Kidney (tissue), 14 donors: ENCODE results near the gene CEP131. TPM values are rescaled to one million over a fixed set of nuclear protein-coding genes. Genes with fewer than 3 reads are reported as not detected.
A peak's percentile ranks its signal among the peaks of the same experiment; 100 is the strongest.

Experiments used
- DNase-seq, 5 donors: peaks; one replicate each; pipeline ENCODE4 v3.0.0-alpha.2; 2013 to 2020
- FAIRE-seq: peaks from 2 replicates; lab custom pipeline; 2012; peaks lifted over from hg19 to GRCh38; lab: Jason Lieb, UNC
- H3K27ac ChIP-seq, 2 donors: one replicate each; pipeline ENCODE4 v1.7.0; 2013; ENCODE audit warnings: low read depth in 2 of 2, low read length in 2 of 2, inconsistent platforms in 1 of 2
- H3K27me3 ChIP-seq: one replicate; pipeline ENCODE4 v1.7.1; 2013; ENCODE audit warnings: low read length, inconsistent platforms; ENCODE audit not compliant: control insufficient read depth, insufficient read depth
- H3K36me3 ChIP-seq, 3 donors: one replicate each; pipeline versions ENCODE4 v1.7.0 to v1.7.1; 2013; ENCODE audit warnings: low read length in 3 of 3, control low read depth in 1 of 3, inconsistent platforms in 1 of 3; ENCODE audit not compliant: insufficient read depth in 3 of 3, control insufficient read depth in 2 of 3
- H3K4me1 ChIP-seq, 3 donors: one replicate each; pipeline versions ENCODE4 v1.7.0 to v1.7.1; 2013; ENCODE audit warnings: low read length in 3 of 3, inconsistent platforms in 1 of 3, low read depth in 1 of 3; ENCODE audit not compliant: control insufficient read depth in 2 of 3, insufficient read depth in 2 of 3
- H3K4me3 ChIP-seq, 3 donors: one replicate each; pipeline versions ENCODE4 v1.7.0 to v1.8.1; 2013; ENCODE audit warnings: low read length in 3 of 3, control low read depth in 1 of 3, inconsistent platforms in 1 of 3
- H3K9ac ChIP-seq, 3 donors: one replicate each; pipeline versions ENCODE4 v1.7.0 to v1.7.1; 2013; ENCODE audit warnings: low read length in 3 of 3, control low read depth in 1 of 3, inconsistent platforms in 1 of 3
- H3K9me3 ChIP-seq, 3 donors: one replicate each; pipeline versions ENCODE4 v1.7.0 to v1.7.1; 2013; ENCODE audit warnings: low read length in 3 of 3, control low read depth in 1 of 3, inconsistent platforms in 1 of 3; ENCODE audit not compliant: control insufficient read depth in 2 of 3, insufficient read depth in 1 of 3
- intact Hi-C: fragments of 100-400 bp; cut with DNase I; formaldehyde crosslinking; loops from one replicate; pipeline ENCODE4 v1.11.1; 2022
- polyA plus RNA-seq: library from polyadenylated mRNA; stranded (reverse); fragments of 350-450 nt; fragmentation: Illumina TruSeq; extraction: RNeasy Lipid Tissue Mini Kit (QIAGEN cat#74804); gene quantifications from one replicate; pipeline ENCODE4 v1.2.3, GENCODE V29; 2014; ENCODE audit warnings: low read depth, low replicate concordance; ENCODE audit not compliant: insufficient read depth
- total RNA-seq: library from RNA; stranded (reverse); fragmentation: NEBNext Ultra II Directional; extraction: Animal tissue kit (Norgen Biotek cat#: 25700); gene quantifications from one replicate; pipeline ENCODE4 v1.2.1, GENCODE V29; 2021
- TF ChIP-seq, protein P1 (sequence below): IDR thresholded peaks from 3 replicates; pipeline ENCODE4 v1.5.1; 2012; ENCODE audit warnings: mild to moderate bottlenecking, moderate library complexity, borderline replicate concordance; ENCODE audit not compliant: insufficient read depth; ENCODE audit errors: extremely low read depth
- donor health status: control.
- donor health status: control.
- donor health status: control.
- donor health status: control.
- donor health status: control.
- donor health status: DM: yes; HTN: yes; CAD: no.
- donor health status: Normal renal cell carcinoma (clear cell type).

Gene CEP131
- total and polyA plus RNA-seq, 2 donors from 2014 or later, result 6.9 to 7.5 TPM

DNA sequence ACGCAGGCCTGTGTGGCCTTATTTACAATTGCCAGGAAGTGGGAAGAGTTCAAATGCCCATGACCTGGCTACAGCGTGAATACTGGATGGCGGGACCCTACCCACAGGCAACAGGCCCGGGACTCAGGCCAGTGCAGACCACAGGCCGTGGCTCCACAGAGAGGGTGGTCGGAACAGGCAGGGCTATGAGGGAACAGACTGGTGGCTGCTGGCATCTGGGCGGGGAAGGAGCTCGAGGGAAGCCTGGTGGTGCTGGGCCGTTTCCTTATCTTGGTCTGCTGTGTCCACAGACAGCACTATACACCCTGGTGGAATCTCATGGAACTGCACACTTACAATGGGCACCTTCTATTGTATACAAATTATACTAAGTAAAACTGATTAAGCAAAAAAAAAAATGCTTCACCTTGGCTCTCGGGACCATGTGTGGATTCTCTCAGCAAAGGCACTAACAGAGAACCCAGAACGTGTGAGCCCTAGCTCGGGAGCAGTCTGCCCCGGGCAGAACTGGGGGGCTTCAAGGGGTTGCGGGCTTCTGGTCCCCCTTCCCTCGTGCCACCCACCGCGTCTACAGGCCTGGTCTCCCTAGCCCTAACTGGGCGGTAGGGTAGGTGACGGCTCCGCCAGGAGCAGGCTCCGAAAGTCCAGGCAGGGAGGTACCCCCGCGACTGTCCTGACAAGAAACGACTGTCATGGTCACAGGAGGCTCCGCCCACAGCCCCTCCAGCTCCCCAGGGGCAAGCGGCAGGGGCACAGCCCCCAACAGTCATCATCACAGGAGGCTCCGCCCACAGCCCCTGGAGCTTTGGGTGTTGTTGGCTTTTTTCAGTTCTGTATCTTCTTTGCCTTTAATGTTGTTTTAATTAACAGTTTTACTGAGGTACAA lies 21.8 kb downstream of the CEP131 start:
- intact Hi-C loops, result no loop called here
- Histone ChIP-seq H3K36me3 (no peaks in the 10 kb centered on the region), H3K4me3 (no peak overlapping the region), H3K9ac (no peak overlapping the region), H3K27ac (no peak overlapping the region), H3K4me1 (peaks cover 0 to 3% (median 0%) of the 10 kb centered on the region in 3 donors), H3K27me3 (no peaks in the 10 kb centered on the region), H3K9me3 (no peaks in the 10 kb centered on the region)
- TF ChIP-seq, protein P1, sequence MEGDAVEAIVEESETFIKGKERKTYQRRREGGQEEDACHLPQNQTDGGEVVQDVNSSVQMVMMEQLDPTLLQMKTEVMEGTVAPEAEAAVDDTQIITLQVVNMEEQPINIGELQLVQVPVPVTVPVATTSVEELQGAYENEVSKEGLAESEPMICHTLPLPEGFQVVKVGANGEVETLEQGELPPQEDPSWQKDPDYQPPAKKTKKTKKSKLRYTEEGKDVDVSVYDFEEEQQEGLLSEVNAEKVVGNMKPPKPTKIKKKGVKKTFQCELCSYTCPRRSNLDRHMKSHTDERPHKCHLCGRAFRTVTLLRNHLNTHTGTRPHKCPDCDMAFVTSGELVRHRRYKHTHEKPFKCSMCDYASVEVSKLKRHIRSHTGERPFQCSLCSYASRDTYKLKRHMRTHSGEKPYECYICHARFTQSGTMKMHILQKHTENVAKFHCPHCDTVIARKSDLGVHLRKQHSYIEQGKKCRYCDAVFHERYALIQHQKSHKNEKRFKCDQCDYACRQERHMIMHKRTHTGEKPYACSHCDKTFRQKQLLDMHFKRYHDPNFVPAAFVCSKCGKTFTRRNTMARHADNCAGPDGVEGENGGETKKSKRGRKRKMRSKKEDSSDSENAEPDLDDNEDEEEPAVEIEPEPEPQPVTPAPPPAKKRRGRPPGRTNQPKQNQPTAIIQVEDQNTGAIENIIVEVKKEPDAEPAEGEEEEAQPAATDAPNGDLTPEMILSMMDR, result peak; percentile 46
- no peak for FAIRE-seq
- DNase-seq, result peak in 3 of 5 donors; percentile 44 to 69 (median 45)

DNA sequence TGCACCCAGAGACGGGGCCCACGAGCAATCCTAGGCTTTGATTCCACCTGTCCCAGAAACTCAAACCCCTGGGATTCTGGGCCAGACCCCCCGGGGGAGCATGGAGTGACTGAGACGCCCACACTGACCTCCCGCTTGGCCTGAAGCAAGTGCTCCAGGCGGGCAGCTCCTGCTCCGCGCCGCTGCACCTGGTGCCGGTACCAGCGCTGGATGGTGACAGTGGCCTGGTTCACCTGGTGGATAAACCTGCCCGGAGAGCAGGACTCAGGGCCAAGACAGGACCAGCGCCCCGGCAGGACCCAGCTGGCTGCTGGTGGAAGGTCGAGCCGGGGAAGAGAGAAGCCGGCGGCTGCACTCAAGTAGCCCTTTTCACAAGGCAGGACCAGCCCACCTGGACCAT lies 22.6 kb downstream of the CEP131 start:
- intact Hi-C loops, result no loop called here
- DNase-seq (no peak), FAIRE-seq (no peak)
- no peaks in the 10 kb centered on the region for H3K36me3 ChIP-seq
- no peak overlapping the region for H3K27ac ChIP-seq
- no peak overlapping the region for H3K9ac ChIP-seq
- H3K4me1 ChIP-seq, result peaks cover 0 to 3% (median 0%) of the 10 kb centered on the region in 3 donors
- H3K9me3 ChIP-seq, result no peaks in the 10 kb centered on the region
- no peak overlapping the region for H3K4me3 ChIP-seq
- H3K27me3 ChIP-seq, result no peaks in the 10 kb centered on the region
- TF ChIP-seq, protein P1, result no peak

DNA sequence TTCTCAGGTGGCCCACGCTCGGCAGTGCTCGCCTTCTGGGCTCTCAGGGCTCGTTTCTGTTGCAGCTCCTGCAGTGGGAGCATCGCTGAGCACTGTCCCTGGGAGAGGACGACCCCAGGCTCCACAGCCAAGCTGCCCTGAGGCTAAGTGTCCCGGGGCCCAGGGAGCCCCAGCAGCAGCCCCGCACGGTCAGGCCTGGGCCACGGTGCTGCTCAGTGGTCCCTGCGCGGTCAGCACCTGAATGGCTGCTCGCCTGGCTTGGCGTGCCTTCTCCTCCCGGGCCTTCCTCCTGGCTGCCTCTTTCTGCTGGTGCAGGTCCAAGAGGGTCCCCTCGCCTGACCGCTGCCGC lies 23.3 kb downstream of the CEP131 start:
- DNase-seq, result no peak
- no peak for FAIRE-seq
- Histone ChIP-seq H3K9ac (no peak overlapping the region), H3K27me3 (no peaks in the 10 kb centered on the region), H3K9me3 (no peaks in the 10 kb centered on the region), H3K36me3 (no peaks in the 10 kb centered on the region), H3K4me3 (no peak overlapping the region), H3K4me1 (peaks cover 0 to 3% (median 0%) of the 10 kb centered on the region in 3 donors), H3K27ac (no peak overlapping the region)
- intact Hi-C loops, result no loop called here
- TF ChIP-seq, protein P1, result no peak
